K562 (cell line): ENCODE measurements around the gene HAAO.

Experiments
- EZH2 ChIP-seq: IDR thresholded peaks from 2 replicates; pipeline ENCODE4 v1.6.1; 2012; ENCODE audit warnings: low read depth, mild to moderate bottlenecking, inconsistent platforms, low read length, borderline replicate concordance
- GABPA ChIP-seq: fragments of 200-800 bp; sonication (Bioruptor generic); conservative IDR thresholded peaks from 2 replicates; pipeline ENCODE4 v1.6.1; 2016; ENCODE audit warnings: low read depth, missing genetic modification characterization, missing compliant biosample characterization
- NRF1 ChIP-seq, 2 experiments: fragments of 450-650 bp; IDR thresholded peaks in 1 of 2; conservative IDR thresholded peaks in 1 of 2; 2 replicates each; pipeline ENCODE4 v1.6.1; 2014; ENCODE audit warnings: mild to moderate bottlenecking in 2 of 2
- SMC3 ChIP-seq: conservative IDR thresholded peaks from 2 replicates; pipeline ENCODE4 v1.6.1; 2011; ENCODE audit warnings: low read depth, low read length, improper control_type of control experiment; ENCODE audit not compliant: insufficient read depth
- TAF15 ChIP-seq: fragments of 200-400 bp; formaldehyde crosslinking; IDR thresholded peaks from 2 replicates; pipeline ENCODE4 v1.6.1; 2017; ENCODE audit warnings: mild to moderate bottlenecking, low read depth, low read length, moderate library complexity
- TF ChIP-seq, protein P1 (sequence below): sonication (generic); formaldehyde crosslinking; IDR thresholded peaks from 2 replicates; pipeline ENCODE4 v1.5.0; 2020; ENCODE audit warnings: missing genetic modification reagents
- TF ChIP-seq, protein P2 (sequence below): fragments of 250-450 bp; sonication (Bioruptor Pico); IDR thresholded peaks from 2 replicates; pipeline ENCODE4 v1.5.0; 2020; ENCODE audit warnings: mild to moderate bottlenecking, borderline replicate concordance
- TF ChIP-seq, protein P3 (sequence below): fragments of 450-650 bp; IDR thresholded peaks from 2 replicates; pipeline ENCODE4 v1.6.1; 2018; ENCODE audit warnings: mild to moderate bottlenecking, low read depth; ENCODE audit not compliant: partially characterized antibody

DNA sequence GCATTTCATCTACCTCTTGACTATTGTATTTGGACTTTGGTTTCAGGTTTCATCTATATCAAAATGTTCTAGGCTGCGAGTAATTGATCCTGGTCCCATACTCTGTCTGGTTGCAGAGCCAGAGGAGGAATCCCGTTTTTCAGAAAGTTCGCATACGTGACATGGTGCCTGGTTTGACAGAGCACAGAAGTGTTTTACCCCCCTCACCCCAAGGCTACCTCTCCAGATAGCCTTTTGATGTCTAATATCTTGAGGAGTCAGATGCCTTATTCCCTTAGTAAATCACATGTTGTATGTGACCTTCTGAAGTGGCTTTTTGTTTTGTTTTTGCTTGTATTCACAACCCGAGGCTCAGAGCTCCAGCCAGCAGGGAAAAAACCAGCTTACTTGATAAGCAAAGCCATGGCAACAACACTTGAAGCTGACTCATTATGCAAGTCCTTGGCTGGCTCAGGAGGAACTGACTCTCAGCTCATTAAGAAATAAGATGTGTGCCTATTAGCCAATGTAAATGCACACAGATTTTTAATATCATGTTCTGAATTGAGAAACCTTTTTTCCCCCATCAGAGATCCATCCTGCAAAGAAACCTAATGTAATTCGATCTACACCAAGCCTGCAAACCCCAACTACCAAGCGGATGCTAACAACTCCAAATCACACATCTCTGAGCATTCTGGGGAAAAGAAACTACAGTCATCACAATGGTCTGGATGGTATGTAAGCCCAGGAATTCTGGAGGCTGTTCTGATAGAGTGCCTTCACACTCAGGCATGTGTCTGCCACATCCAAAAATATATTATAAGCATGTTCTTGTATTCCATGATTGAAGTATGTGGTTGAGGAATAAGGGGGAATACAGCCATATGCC, 69.8 kb downstream of the HAAO start:
- TF ChIP-seq GABPA (tag) (no peak), TAF15 (no peak), EZH2 (no peak), NRF1 (conservative IDR thresholded peaks at IDR 0.05 in 1 of 2, IDR thresholded peaks at IDR 0.05 in 1 of 2) (no peak), SMC3 (no peak)
- TF ChIP-seq, protein P1, sequence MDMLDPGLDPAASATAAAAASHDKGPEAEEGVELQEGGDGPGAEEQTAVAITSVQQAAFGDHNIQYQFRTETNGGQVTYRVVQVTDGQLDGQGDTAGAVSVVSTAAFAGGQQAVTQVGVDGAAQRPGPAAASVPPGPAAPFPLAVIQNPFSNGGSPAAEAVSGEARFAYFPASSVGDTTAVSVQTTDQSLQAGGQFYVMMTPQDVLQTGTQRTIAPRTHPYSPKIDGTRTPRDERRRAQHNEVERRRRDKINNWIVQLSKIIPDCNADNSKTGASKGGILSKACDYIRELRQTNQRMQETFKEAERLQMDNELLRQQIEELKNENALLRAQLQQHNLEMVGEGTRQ (CRISPR knock-in tag): no peak
- TF ChIP-seq, protein P2, sequence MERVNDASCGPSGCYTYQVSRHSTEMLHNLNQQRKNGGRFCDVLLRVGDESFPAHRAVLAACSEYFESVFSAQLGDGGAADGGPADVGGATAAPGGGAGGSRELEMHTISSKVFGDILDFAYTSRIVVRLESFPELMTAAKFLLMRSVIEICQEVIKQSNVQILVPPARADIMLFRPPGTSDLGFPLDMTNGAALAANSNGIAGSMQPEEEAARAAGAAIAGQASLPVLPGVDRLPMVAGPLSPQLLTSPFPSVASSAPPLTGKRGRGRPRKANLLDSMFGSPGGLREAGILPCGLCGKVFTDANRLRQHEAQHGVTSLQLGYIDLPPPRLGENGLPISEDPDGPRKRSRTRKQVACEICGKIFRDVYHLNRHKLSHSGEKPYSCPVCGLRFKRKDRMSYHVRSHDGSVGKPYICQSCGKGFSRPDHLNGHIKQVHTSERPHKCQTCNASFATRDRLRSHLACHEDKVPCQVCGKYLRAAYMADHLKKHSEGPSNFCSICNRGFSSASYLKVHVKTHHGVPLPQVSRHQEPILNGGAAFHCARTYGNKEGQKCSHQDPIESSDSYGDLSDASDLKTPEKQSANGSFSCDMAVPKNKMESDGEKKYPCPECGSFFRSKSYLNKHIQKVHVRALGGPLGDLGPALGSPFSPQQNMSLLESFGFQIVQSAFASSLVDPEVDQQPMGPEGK (CRISPR knock-in tag): no peak
- TF ChIP-seq, protein P3, sequence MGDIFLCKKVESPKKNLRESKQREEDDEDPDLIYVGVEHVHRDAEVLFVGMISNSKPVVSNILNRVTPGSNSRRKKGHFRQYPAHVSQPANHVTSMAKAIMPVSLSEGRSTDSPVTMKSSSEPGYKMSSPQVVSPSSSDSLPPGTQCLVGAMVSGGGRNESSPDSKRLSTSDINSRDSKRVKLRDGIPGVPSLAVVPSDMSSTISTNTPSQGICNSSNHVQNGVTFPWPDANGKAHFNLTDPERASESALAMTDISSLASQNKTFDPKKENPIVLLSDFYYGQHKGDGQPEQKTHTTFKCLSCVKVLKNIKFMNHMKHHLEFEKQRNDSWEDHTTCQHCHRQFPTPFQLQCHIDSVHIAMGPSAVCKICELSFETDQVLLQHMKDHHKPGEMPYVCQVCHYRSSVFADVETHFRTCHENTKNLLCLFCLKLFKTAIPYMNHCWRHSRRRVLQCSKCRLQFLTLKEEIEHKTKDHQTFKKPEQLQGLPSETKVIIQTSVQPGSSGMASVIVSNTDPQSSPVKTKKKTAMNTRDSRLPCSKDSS: no peak
